ENCODE measurements around the gene CD9.
"Not testable (repeated sequence)": the region's sequence is repeated elsewhere in the genome, so short reads cannot be mapped to it uniquely, and the experiment has no call there.

CD9 gene

DNA sequence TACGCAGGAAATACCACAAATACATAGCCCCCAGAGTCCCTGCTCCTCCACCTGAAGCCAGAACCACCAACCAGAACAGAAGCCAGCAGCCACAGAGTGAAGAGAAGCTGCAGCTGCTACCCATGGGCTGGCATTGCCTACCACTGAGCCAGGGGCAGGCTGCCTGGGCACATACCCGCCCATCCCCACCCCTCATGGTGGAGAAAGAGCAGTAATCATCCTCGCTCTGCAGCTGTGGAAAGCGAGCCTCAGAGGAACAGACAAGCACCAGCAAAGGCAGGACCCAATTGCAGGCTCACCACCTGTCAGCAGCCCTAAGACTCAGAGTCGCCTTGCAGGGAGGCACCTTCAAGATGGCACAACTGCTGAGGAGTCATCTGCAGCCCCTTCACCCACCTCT lies 11.2 kb upstream of the CD9 start:
- peak; percentile 60 for ATAC-seq
- Mint-ChIP-seq H3K36me3 (no peaks in the 10 kb centered on the region), H3K9me3 (no peaks in the 10 kb centered on the region), H3K4me3 (no peak overlapping the region), H3K27ac (no peak overlapping the region), H3K4me1 (peaks cover 30% of the 10 kb centered on the region), H3K27me3 (peaks cover 73% of the 10 kb centered on the region)

DNA sequence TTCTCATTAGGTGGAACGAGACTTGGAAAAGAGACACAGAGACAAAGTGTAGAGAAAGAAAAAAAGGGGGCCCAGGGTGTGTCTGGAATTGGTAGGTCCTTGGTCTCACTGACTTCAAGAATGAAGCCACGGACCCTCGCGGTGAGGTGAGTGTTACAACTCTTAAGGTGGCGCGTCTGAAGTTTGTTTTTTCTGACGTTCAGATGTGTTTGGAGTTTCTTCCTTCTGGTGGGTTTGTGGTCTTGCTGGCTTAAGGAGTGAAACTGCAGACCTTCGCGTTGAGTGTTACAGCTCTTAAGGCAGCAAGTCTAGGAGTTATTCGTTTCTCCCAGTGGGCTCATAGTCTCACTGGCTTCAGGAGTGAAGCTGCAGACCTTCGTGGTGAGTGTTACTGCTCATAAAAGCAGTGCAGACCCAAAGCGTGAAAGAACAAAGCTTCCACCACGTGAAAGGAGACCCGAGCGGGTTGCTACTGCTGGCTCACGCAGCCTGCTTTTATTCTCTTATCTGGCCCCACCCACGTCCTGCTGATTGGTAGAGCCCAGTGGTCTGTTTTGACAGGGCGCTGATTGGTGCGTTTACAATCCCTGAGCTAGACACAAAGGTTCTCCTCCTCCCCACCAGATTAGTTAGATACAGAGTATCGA lies 10.1 kb upstream of the CD9 start:
- Mint-ChIP-seq H3K27me3 (peaks cover 74% of the 10 kb centered on the region), H3K4me1 (peaks cover 32% of the 10 kb centered on the region)
- not testable (repeated sequence) for ATAC-seq, H3K36me3 Mint-ChIP-seq, H3K27ac Mint-ChIP-seq, H3K4me3 Mint-ChIP-seq, H3K9me3 Mint-ChIP-seq

DNA sequence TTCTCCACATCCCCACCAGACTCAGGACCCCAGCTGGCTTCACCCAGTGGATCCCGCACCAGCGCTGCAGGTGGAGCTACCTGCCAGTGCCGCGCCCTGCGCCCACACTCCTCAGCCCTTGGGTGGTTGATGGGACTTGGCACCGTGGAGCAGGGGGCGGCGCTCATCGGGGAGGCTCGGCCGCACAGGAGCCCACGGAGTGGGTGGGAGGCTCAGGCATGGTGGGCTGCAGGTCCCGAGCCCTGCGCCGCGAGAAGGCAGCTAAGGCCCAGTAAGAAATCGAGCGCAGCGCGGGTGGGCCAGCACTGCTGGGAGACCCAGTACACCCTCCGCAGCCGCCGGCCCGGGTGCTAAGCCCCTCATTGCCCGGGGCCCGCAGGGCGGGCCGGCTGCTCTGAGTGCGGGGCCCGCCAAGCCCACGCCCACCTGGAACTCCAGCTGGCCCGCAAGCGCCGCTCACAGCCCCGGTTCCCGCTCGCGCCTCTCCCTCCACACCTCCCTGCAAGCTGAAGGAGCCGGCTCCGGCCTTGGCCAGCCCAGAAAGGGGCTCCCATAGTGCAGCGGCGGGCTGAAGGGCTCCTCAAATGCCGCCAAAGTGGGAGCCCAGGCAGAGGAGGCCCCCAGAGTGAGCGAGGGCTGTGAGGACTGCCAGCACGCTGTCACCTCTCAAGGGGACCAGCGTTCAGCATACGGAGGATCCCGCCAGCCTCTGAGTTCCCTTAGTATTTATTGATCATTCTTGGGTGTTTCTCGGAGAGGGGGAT lies 9.3 kb upstream of the CD9 start:
- H3K36me3 Mint-ChIP-seq, H3K4me3 Mint-ChIP-seq, ATAC-seq, H3K9me3 Mint-ChIP-seq, H3K27ac Mint-ChIP-seq: not testable (repeated sequence)
- peaks cover 72% of the 10 kb centered on the region for H3K27me3 Mint-ChIP-seq
- peaks cover 40% of the 10 kb centered on the region for H3K4me1 Mint-ChIP-seq

DNA sequence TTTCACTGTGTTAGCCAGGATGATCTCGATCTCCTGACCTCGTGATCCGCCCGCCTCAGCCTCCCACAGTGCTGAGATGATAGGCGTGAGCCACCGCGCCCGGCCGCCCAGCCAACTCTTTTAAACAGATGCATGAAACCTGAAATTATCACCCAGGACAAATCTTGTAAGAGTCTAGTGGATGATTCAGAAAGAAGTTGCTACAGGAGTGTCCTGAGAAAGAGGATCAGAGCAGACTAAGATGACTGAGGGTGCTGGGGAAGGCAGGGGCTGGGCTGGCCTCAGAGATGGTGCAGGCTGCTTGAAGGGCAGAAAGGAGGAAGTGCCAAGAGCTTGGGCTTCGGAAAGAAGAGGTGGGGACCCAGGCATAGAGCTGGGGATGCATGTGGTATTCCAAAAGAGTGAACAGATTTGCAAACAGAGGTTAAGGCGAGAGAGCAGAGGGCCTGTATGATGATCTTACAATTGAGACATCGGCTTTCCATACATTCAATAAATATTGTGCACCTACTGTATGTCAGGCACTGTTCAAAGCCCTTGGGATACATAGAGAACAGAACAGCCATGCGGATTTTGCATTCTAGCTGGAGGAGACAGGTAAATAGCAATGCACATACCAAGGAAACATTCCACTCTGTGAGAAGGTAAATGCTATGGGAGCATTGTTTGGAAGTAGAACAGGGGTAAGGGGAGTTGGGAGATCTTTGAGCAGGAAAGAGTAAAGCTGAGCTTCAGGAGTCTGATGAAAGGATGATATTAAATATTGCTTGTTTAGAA lies 7.4 kb upstream of the CD9 start:
- Mint-ChIP-seq H3K4me3 (no peak overlapping the region), H3K36me3 (no peaks in the 10 kb centered on the region), H3K9me3 (no peaks in the 10 kb centered on the region), H3K27ac (no peak overlapping the region), H3K4me1 (peaks cover 46% of the 10 kb centered on the region), H3K27me3 (peaks cover 53% of the 10 kb centered on the region)
- no peak for ATAC-seq

DNA sequence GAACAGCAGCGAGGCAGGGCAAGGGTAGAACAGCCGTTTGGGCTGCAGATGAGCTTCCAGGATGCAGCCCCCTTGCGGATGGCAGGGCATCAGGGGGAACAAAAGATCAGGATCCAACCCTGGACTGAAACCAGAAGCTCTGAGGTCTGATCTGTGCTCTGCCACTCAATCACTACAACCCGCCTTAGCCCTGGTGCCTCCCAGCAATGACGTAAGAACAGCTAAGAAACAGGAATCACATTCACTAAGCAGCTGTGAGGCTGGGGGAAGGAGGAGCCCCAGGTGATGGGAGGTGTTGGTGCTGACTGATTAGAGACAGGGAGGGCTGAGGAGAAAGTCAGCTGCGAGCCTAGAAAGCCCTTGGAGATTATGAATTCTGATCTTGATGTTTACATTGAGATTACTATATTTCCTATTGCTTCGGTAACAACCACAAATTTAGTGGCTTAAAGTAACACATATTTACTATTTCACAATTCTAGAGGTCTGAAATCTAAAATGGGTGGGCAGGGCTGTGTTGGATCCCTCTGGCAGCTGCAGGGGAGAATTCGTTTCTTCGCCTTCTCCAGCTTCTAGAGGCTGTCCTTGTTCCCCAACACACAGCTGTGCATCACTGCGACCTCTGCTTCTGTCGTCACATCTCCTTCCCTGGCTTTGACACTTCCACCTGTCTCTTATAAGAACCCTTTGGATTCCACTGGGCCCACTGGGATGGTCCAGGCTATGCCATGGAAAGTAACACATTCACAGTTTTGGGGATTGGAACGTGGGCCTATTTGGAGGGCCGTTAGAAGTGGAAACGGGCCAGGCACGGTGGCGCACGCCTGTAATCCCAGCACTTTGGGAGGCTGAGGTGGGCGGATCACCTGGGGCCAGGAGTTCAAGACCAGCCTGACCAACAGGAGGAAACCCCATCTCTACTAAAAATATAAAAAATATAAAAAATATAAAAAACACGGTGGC lies 6.1 kb upstream of the CD9 start:
- H3K36me3 Mint-ChIP-seq = no peaks in the 10 kb centered on the region
- no peak overlapping the region for H3K4me3 Mint-ChIP-seq
- H3K9me3 Mint-ChIP-seq = no peaks in the 10 kb centered on the region
- H3K4me1 Mint-ChIP-seq = peaks cover 42% of the 10 kb centered on the region
- peak; percentile 58 for ATAC-seq
- H3K27me3 Mint-ChIP-seq = peaks cover 47% of the 10 kb centered on the region
- no peak overlapping the region for H3K27ac Mint-ChIP-seq

DNA sequence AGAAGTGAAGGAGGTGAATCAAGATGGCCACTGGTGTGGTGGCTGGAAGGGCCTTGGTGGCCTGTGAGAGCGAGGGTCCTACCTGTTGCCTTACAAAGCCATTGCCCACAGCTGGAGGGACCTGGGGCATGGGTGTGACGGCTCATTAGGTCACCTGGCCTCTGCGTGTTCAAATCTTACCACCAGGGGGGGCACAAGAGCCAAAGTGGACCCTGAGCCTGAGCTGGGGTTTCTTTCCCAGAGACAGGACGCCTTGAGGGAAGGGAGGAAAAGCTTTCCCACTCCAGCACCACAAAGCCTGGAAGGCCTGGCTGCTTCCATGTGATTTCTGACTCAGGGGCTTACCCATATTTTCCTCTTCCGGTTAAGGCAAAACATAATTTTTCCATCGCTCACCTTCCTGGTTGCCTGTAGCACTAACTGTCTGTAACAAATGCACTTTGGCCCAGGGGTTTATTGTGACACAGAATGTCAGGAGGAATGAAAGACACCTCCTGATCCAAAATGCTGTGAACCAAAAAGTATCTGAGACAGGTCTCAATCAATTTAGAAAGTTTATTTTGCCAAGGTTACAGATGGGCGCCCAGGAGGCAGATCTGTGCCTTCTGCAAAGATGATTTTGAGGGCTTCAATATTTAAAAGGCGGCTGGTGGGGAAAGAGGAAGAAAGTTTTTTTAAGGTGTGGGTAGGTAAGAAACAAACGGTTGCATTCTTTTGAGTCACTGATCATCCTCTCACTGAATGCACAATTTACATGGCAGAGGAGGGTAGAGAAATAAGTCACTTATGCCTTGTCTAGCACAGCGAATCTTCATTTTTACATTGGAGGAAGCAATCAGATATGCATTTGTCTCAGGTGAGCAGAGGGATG lies 4.3 kb upstream of the CD9 start:
- Mint-ChIP-seq H3K4me1 (peaks cover 44% of the 10 kb centered on the region), H3K36me3 (no peaks in the 10 kb centered on the region), H3K27me3 (peaks cover 35% of the 10 kb centered on the region), H3K27ac (peak overlapping the region; percentile 1), H3K9me3 (no peaks in the 10 kb centered on the region), H3K4me3 (no peak overlapping the region)
- ATAC-seq = peak; percentile 73

DNA sequence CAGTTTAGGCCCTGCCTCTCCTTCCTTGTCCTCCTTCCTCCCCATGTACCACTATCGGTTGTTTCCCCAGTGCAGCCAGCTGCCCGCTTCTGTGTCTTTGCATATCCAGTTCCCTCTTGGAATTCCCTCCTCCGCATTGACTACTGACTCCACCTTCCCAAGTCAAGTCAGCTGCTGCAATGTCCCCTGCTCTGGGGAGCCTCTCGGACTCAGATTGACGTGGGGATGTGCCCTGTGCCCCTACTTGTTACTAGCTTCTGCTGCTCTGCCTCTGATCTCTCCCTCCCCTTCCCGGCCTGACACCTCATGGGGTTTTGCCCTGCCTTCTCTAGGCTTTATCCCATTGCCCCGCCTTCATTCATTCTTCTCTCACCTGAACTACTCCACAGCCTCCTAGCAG lies 2.1 kb upstream of the CD9 start:
- Mint-ChIP-seq H3K27ac (peak overlapping the region; percentile 1), H3K4me3 (no peak overlapping the region), H3K9me3 (no peaks in the 10 kb centered on the region), H3K4me1 (peaks cover 40% of the 10 kb centered on the region), H3K36me3 (no peaks in the 10 kb centered on the region), H3K27me3 (peaks cover 30% of the 10 kb centered on the region)
- ATAC-seq = no peak

DNA sequence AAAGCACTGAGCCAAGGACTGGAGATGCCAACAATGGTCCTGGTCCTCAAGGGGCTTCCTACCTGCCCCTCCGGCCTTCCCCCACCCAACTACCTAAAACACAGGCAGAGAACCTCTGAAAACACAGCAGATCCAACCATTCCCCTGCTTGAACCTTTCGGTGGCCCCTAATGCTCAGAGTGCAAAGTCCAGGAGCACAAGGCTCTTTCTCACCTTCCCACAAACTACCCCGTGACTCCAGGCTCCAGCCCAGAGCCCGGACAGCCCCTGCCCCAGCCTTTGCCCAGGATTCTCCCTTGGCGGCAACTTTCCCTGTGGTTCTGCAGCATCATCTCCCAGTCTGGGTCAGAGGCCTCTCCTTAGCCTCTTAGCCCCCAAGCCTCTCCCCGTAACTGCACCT lies 1.6 kb upstream of the CD9 start:
- H3K36me3 Mint-ChIP-seq = no peaks in the 10 kb centered on the region
- H3K27me3 Mint-ChIP-seq = peaks cover 26% of the 10 kb centered on the region
- peak overlapping the region; percentile 1 for H3K27ac Mint-ChIP-seq
- no peak for ATAC-seq
- H3K9me3 Mint-ChIP-seq = no peaks in the 10 kb centered on the region
- no peak overlapping the region for H3K4me3 Mint-ChIP-seq
- H3K4me1 Mint-ChIP-seq = peaks cover 43% of the 10 kb centered on the region

DNA sequence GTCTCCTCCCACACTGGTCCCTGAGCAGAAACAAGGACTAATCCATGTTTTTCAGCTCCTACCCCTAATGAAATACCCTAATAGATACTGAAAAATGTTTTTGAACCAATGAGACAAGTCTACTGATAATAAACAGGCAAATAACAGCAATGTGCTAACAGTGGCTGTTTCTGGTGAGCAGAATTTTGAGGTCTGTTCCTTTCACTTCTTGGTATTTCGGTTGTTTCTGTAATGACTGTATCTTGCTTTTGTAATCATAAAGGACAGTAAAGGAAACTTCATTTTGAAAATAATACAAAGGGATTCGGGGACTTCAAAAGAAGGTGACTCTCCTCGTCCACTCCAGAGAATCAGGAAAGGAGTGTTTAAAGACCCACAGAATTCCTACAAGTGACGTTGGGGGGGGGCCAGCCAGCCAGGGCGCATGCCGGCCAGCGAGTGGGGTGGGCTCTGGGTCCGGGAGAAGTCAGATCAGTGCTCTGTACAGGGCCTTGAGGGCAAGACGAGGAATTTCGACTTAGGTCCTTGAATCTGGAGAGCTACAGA lies 1.1 kb upstream of the CD9 start:
- Mint-ChIP-seq H3K27me3 (peaks cover 21% of the 10 kb centered on the region), H3K4me3 (peak overlapping the region; percentile 77), H3K9me3 (no peaks in the 10 kb centered on the region), H3K4me1 (peaks cover 44% of the 10 kb centered on the region), H3K36me3 (no peaks in the 10 kb centered on the region), H3K27ac (peak overlapping the region; percentile 1)
- ATAC-seq = no peak

DNA sequence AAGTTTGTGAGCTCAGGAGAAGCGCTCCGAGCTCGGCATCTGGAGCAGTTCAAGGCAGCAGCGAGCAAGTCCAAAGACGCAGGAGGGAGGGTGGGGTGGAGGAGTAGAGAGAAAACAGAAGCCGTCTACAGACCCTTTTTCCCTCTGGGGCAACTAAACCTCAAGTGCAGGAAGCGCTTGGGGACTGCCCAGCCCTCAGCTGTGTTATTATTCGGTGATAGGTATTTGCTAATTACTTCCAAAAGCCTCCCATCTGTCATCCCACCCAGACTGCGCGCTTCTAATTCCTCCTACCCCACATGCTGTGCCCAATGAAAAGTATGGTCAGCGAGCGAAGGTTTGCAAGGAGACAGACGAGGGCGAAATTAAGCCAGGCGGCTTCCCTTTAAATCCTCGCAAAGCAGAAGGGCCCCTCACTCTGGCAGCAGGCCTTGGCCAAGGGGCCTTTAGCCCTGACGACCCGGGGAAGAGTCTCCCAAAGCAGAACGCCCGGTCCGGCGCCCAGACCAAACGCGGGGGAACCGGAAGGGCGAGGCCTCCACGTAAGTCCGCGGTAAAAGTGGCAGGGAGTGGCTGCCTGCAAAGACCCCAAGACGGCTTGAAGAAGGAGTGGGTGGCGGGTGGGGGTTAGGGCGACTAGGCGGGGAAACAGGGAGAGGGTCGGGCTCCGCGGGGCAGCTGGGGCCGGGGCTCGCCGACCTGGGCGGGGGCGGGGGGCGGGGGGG lies 507 bp upstream of the CD9 start:
- Mint-ChIP-seq H3K27me3 (peaks cover 21% of the 10 kb centered on the region), H3K9me3 (no peaks in the 10 kb centered on the region), H3K4me3 (peak overlapping the region; percentile 77), H3K27ac (peak overlapping the region; percentile 1), H3K36me3 (no peaks in the 10 kb centered on the region), H3K4me1 (peaks cover 50% of the 10 kb centered on the region)
- ATAC-seq = peak; percentile 58

DNA sequence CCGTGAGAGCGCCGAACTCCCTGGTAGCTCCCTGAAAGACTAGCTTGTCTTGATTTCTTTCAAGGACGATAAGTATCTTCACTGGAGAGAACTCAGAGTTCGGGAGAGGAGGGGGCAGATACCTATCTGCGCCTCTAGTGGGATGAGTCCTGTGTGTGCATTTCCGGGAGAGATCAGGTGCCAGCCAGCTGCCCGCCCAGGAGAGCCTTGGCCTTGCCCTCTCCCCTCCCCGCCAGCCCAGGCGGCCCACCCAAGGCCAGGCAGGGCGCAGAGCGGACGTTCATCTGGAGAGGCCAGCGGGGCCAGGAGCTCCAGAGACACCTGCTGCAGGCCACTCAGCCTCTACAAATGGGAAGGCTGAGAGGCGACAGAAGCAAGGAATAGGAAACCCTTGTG lies 1.0 kb downstream of the CD9 start:
- peak; percentile 20 for ATAC-seq
- Mint-ChIP-seq H3K36me3 (peaks cover 5% of the 10 kb centered on the region), H3K4me1 (peaks cover 49% of the 10 kb centered on the region), H3K27ac (peak overlapping the region; percentile 1), H3K4me3 (peak overlapping the region; percentile 74), H3K27me3 (peaks cover 21% of the 10 kb centered on the region), H3K9me3 (no peaks in the 10 kb centered on the region)

DNA sequence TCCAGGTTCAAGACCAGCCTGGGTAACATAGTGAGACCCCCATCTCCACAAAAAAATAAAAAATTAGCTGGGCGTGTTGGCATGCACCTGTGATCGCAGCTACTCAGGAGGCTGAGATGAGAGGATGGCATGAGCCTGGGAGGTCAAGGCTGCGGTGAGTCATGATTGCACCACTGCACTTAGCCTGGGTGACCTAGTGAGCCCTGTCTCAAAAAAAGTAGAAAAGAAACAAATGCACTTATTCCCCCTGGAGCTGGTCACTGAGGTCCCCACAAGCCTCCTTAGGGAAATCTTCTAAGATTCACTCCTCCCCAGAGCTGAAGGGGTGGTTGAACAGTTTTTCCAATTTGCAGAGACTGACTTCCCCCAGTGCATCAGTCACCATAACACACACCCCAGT lies 1.6 kb downstream of the CD9 start:
- Mint-ChIP-seq H3K4me1 (peaks cover 46% of the 10 kb centered on the region), H3K9me3 (no peaks in the 10 kb centered on the region), H3K4me3 (peak overlapping the region; percentile 2), H3K27me3 (peaks cover 21% of the 10 kb centered on the region), H3K27ac (no peak overlapping the region), H3K36me3 (peaks cover 5% of the 10 kb centered on the region)
- ATAC-seq = no peak

DNA sequence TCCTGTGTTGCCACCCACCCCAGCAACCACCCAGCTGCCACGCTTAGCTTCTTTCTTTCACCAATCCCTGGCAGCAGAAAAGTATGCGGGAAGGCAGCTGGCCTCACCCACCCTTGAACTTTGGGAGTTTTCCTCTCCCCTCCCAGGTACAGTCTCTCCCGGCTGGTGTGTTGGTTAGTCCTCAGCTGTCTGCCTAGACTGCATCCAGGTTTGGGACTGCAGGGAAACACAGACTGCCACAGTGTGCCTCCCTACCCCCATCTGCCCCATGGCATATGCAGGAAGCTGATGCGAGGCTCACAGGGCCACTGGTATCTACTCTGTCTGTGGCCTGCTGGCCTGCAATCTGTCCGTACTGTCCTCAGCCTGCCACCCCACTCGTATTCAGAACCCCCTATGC lies 2.1 kb downstream of the CD9 start:
- no peak for ATAC-seq
- Mint-ChIP-seq H3K9me3 (no peaks in the 10 kb centered on the region), H3K27me3 (peaks cover 21% of the 10 kb centered on the region), H3K27ac (peak overlapping the region; percentile 5), H3K36me3 (peaks cover 5% of the 10 kb centered on the region), H3K4me1 (peaks cover 46% of the 10 kb centered on the region), H3K4me3 (peak overlapping the region; percentile 2)

All from stimulated activated memory B cell treated with anti-CD40 and anti-IgM and Interleukin-4, amounts not matched to agents 10 μg/mL and 1 μg/mL and 100 μg/mL, for 72 hours (primary cell).